ENCODE results near the gene ARFIP2.

ARFIP2 gene

GRCh38 chr11:6437993-6438392 is 43.1 kb downstream of the ARFIP2 start:
- DNase-seq (ENCODE audit: insufficient read length), result no peak
- peak; percentile 9 for FAIRE-seq
- no peak for TF ChIP-seq POLR2A (IDR thresholded peaks at IDR 0.05; ENCODE audit: low read depth, low read length)
- TF ChIP-seq POLR2AphosphoS5 (IDR thresholded peaks at IDR 0.05; ENCODE audit: low read depth, low read length), result no peak
- no peak for TF ChIP-seq TAF1 (IDR thresholded peaks at IDR 0.05; ENCODE audit: borderline replicate concordance, low read depth, low read length)

- DNase-seq (ENCODE audit: insufficient read length), result no peak
- FAIRE-seq, result no peak
- TF ChIP-seq POLR2A (IDR thresholded peaks at IDR 0.05; ENCODE audit: low read depth, low read length), result no peak
- TF ChIP-seq POLR2AphosphoS5 (IDR thresholded peaks at IDR 0.05; ENCODE audit: low read depth, low read length), result no peak
- no peak for TF ChIP-seq TAF1 (IDR thresholded peaks at IDR 0.05; ENCODE audit: borderline replicate concordance, low read depth, low read length)
Measured at GRCh38 chr11:6437423-6437822, 43.7 kb downstream of the ARFIP2 start.

- FAIRE-seq (peak; percentile 78), DNase-seq (ENCODE audit: insufficient read length) (no peak)
- TF ChIP-seq TAF1 (IDR thresholded peaks at IDR 0.05; ENCODE audit: borderline replicate concordance, low read depth, low read length), result no peak
- no peak for TF ChIP-seq POLR2A (IDR thresholded peaks at IDR 0.05; ENCODE audit: low read depth, low read length)
- no peak for TF ChIP-seq POLR2AphosphoS5 (IDR thresholded peaks at IDR 0.05; ENCODE audit: low read depth, low read length)
Measured at GRCh38 chr11:6433998-6434660, 47.0 kb downstream of the ARFIP2 start.

- no peak for DNase-seq (ENCODE audit: insufficient read length)
- no peak for FAIRE-seq
- TF ChIP-seq TAF1 (IDR thresholded peaks at IDR 0.05; ENCODE audit: borderline replicate concordance, low read depth, low read length) (no peak), POLR2A (IDR thresholded peaks at IDR 0.05; ENCODE audit: low read depth, low read length) (no peak), POLR2AphosphoS5 (IDR thresholded peaks at IDR 0.05; ENCODE audit: low read depth, low read length) (no peak)
Measured at GRCh38 chr11:6431861-6432260, 49.3 kb downstream of the ARFIP2 start.

GRCh38 chr11:6427516-6427915 is 53.6 kb downstream of the ARFIP2 start:
- DNase-seq (ENCODE audit: insufficient read length), result no peak
- TF ChIP-seq POLR2A (IDR thresholded peaks at IDR 0.05; ENCODE audit: low read depth, low read length) (no peak), TAF1 (IDR thresholded peaks at IDR 0.05; ENCODE audit: borderline replicate concordance, low read depth, low read length) (no peak), POLR2AphosphoS5 (IDR thresholded peaks at IDR 0.05; ENCODE audit: low read depth, low read length) (no peak)
- no peak for FAIRE-seq

All from GM12892 (cell line).